ENCODE measurements around the gene RDH14.

RDH14 gene

DNA sequence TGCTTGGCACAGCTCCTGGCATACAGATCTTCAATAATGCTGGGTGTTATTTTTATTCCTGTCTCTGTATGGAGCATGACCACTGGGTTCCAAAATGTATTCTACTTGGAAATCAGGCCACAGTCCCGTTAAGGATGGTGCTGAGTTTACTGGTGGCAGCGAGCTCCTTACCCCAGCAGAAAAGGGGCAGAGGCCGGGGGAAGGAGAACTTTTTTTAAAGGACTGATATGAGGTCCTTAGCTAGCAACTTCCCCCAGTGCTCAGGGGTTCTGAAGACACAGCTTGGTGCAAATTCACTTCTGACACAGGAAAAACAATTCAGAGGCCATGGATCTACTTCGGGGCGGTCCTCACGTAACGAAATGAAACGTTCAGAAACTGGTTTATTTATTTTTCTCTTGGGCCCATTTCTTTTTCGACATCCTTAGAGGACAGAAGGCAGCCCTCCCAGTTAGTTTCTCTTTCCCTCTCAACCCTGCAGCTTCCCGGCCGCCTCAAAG is 872 bp downstream of the RDH14 start:
- no peak for DNase-seq

DNA sequence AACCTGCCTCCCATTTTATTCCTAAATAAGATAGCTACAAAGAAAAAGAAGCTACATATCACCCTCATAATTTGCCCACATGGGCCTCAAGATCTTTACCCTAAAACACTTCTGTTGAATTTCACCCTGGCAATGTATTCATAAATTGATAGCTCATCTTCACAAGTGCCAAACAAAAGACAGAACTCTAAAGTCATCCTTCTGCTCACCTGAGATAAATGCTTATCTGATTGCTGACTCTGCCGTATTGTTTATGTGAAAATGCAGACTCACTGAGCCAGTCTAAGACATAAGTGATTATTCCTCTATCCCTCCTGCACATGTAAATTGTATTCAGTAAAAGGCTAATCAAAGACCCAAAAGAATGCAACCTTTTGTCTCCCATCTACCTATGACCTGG is 2.0 kb downstream of the RDH14 start:
- DNase-seq = no peak

DNA sequence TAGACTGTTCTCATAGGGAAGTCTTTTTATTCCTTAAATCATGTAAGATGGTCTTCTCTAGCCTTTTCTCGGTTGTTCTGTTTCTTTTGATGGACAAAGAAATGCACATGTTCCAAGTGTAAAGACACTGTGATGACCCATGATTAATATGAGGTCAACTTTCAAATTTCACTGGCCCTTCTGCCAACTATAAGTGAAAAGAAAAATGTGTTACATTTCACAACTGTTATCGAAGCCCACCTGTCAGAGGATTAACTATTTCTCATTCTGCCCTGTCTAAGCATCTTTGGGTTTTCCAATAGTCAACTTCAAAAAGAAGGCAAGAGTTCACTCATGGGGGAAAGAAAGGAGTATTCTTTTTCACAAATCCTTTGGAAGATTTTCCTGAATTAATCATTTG is 3.3 kb downstream of the RDH14 start:
- no peak for DNase-seq

DNA sequence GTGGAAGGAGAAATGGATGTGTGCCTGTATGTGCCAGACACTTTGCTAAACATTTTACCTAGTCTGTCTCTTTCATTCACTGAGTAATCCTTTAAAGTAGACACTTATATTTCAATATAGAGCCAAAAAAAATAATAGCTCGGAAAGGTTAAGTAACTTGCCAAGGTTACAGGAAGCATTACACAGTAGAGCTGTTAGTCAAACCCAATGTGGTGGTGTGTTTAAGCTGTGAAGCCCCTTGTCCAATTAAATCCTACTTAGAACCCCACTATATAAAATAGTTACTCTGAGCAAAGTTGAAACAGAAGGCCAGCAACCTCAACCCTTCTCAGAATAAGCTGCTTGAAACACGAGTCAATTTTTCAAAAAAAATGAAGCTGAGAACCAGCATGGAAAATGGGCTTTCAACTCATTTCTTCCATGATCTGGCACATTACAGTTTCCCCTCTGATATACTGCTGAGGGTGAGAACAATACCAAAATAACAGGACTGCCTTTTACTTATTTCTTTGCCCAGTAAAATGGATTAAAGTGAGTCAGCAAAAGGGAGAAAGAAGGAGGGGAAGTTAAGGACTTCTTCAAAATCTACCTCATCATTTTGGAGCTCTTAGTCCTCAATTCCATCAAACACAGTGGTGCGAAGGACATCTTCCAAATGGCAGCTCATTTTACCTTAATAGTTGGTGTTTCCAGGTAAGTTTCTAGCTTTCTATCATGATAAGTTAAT is 7.9 kb downstream of the RDH14 start:
- no peak for DNase-seq

DNA sequence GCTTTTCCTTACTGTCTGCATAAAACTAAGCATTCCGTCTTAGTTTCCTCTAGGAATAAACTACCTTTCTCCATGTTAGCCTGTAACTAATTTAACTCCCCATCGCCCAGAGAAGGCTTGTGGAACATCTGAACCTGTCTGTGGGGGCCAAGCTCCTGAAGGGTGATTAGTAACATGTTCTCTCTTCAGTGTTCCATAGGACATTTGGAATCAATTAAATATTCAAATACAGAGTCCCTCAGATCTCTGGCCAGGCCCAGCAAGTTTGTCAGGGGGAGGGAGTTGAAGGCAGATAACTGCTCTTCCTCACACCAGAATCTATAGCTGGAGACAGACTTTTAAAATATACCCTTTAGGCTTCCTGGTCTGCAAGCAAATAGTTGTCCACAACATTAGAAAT is 8.8 kb downstream of the RDH14 start:
- no peak for DNase-seq

DNA sequence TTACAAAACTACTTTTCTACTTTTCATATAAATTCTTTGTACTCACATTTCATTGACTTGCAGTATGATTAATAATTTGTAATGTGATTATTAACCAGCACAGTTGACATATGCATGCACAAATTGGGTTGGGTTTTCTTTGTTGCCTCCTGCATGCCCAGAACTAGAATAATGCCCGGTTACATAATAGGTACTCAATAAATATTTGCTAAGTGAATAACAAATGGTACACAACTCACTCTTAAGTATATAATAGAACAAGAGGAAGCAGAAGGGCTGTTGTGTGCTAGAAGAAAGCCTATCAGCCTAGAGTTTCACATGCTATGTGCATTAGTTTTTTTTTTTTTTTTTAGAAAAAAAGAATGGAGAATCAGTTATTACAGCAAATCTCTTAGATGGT is 9.3 kb downstream of the RDH14 start:
- DNase-seq = no peak

DNA sequence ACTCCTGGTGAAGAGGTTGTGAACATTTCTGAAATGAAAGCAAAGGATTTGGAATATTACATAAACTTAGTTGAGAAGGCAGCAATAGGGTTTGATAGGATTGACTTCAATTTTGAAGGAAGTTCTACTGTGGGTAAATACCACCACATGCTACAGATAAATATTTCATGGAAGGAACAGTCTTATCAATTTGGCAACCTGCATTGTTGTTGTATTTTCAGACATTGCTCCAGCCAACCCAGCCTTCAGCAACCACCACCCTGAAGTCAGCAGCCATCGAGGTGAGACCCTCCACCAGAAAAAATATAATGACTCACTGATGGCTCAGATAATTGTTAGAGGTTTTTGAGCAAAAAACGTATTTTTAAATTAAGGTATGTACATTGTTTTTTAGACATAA is 10.0 kb downstream of the RDH14 start:
- no peak for DNase-seq

DNA sequence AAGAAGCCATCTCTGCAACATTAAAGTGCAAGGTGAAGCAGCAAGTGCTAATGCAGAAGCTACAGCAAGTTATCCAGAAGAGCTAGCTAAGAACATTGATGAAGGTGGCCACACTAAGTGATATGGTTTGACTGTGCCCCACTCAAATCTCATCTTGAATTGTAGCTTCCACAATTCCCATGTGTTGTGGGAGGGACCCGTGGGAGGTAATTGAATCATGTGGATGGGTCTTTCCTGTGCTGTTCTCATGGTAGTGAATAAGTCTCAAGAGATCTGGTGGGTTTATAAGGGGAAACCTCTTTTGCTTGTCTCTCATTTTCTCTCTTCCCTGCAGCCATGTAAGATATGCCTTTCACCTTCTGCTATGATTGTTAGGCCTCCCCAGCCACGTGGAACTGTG is 11.4 kb downstream of the RDH14 start:
- no peak for DNase-seq

DNA sequence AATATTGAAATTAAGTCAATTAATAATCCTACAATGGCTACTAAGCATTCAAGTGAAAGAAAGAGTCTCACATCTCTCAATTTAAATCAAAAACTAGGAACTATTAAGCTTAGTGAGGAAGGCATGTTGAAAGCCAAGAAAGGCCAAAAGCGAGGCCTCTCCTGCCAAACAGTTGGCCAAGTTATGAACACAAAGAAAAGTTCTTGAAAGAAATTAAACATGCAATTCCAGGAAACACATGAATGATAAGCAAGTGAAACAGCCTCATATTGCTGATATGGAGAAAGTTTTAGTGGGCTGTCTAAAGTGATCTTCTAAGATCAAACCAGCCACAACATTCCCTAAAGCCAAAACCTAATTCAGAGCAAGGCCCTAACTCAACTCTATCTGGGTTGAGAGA is 11.8 kb downstream of the RDH14 start:
- no peak for DNase-seq

DNA sequence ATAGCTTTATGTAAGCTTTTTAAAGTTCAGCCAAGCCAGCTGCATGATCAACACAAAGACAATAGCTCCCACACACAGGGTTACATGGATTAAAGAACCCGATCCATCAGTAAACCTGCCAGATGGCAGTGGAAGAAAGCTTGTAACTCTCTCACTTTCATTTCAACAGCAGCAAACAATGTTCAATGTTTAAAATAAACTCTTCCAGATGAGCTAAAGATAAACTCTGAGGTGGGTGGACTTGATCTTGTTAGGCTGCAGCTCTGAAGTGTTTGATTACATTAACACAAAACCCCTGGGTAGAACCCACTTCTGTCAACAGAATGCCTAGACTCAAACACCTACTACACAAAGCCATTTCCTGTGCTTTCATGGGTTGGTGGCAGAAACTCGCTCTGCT is 13.9 kb downstream of the RDH14 start:
- DNase-seq = no peak

DNA sequence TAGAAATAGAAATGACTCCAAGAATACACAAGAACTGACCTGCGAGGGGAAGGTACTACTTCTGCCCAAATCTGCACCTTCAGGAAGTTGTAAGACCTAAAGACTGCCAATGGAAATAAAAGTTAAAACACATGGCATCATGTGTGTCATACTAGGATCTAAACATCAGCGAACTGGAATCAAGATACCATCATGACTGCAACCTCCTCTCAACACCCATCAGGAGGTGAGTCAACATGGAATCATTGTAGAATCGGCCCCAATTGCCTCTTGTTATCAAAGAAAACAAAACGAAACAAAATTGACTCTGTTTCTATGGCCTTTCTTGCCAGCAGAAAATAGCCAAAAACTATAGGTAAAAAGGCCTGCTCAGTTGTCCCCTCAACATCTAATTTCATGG is 15.1 kb downstream of the RDH14 start:
- peak; percentile 8 for DNase-seq

DNA sequence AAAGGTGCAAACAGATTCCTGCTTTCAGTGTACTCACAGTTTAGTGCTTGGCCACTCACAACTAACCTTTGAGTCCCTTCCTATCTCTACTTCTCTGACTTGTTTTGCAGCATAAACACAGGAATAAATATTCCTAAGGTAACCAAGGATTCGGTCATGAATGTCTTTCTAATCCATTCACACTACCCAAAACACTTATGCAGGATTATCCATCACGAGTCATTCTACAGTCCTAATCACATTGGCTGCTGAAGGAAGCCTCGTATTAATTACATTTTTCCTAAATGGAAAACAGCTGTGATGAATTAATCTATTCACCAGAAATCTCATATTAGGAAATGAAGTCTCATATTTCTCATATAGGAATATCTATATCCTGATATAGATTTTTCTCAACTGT is 16.3 kb downstream of the RDH14 start:
- no peak for DNase-seq

DNA sequence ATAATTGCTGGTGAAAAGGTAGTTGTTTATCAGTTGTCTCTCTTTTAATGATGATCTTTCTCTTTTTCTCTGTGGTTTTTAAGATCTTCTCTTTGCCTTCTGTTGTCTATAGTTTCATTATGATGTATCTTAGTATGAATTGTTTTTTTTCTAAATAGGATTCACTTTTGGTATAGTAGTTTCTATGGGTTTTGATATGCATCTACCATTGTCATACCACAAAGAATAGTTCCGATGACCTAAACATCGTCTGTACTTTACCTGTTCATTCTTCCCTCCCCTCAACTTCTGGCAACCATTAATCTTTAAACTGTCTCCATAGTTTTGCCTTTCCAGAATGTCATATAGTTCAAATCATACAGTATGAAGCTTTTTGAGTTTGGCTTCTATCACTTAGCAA is 19.6 kb downstream of the RDH14 start:
- DNase-seq = no peak

DNA sequence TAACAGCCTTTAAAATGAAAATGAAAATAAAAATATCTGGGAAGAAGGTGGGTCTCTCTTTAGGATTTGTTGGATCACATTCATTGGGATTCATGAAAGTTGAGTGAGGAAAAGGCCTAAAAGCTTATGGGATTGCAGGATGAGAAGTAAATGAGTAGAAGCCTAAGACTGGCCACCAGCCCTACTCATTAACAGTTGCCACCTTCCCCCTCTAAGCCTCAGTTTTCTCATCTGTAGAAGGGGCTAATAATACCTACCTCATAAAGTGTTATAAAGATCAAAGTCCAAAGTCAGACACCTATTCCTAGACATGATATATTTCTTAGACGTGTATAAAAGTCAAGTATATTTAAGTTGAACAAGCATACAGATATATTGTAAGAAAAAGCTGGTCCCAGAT is 23.8 kb downstream of the RDH14 start:
- DNase-seq = no peak

DNA sequence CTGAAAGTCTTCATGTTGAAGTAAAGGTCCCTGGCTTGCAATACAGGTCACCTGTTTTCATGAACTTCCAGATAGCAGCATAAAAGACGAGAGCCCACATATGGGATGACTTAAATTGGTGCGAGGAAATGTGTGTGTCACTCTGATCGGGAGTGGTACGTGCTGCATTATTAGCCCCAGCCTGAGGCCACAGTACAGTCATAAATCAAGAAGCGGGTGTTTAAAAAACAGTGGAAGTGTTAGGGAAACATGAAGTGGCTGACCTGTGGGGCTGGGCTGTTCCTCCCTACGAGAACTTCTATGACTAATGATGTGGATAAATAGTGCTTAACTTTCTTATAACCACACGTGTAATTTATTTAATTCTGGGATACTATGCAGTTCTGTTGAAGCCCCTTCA is 24.4 kb downstream of the RDH14 start:
- DNase-seq = no peak

DNA sequence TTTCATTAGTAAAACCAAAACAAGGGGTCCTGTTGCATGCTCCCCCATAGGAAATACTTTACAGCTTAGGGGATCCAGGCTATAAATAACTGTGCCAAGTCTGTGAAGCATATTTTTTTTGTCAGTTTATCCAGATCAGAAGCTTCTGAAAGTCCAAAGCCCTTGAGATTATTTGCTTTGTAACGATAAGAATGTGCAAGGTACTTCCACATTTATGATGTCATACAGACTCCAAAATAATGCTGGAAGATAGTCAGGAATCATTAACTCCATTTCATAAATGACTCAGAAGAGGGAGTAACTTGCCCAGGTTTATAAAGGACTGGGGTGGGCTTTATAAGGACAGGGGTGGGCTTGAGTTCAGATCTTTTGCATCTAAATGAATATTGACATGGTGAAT is 29.3 kb downstream of the RDH14 start:
- DNase-seq = no peak

DNA sequence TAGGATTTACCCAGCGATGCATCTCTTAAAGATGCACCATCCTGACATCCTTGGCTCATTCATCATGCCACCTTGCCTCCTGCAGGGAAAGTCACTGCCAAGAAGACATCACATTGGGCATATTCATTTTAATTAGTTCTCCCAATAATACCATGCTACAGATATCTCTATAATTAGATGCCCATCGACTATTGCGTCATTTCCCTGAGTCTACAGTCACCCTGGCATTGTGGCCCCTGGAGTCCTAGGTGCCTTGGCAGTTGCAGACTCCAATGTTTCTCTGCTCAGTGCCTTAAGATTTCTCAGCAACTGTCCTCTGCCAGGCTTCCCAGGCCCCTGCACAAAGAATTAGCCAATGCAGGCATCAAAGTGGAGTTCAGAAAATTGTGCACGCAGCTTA is 32.6 kb downstream of the RDH14 start:
- no peak for DNase-seq

DNA sequence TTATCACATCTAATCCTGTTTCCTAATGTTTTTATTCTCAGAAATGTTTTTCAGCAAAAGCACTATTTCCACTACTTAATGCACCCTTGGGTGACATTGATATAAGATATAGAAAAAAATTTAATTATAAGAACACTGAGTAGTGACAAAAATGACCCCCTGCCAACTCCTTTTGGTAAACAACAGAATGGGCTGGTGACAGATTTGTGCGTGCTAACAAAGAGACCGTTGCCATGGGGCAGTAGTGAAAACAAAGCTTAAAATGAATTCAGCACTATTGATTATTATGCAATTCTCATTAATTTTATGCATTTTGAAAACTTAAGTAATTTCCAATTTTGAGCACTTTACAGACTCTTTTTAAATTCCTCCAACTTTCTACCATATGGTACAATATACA is 33.1 kb downstream of the RDH14 start:
- DNase-seq = no peak

DNA sequence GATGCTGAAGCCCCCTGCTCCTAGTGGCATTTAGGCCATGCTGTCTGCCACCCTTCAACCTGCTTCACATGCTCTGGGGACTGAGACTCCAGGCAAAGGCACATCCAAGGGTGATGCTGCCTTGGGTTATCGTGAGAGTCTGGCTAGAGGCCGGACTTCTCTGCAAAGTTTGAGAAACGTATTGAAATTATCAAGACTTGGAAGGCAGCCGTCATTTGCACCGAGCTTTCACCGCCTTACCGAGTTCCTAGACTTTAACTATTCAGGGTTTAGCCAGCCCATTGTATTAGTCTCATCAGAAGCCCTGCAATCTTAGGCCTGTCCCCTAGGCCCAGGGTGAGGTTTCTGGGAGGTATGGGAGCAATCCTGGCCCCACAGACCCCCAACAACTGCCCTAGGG is 34.0 kb downstream of the RDH14 start:
- DNase-seq = no peak

DNA sequence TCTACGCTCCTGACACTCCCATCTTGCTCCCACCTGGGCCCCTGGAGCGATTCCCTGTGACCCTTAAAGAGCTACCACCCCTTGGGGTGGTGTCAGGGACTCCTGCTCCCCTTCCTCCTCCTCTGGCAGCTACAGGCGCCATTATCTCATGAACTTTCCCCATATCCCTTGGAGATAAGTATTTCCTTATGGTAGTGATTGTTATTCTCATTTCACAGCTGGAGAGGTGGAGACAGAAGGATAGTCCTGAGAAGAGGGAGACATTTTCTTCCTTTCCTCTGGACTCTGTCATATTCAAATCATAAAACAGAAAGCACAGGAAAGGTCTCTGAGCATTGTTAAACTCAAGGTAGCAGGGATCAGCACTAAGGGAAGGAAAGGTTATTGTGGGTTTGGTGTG is 34.6 kb downstream of the RDH14 start:
- DNase-seq = no peak

DNA sequence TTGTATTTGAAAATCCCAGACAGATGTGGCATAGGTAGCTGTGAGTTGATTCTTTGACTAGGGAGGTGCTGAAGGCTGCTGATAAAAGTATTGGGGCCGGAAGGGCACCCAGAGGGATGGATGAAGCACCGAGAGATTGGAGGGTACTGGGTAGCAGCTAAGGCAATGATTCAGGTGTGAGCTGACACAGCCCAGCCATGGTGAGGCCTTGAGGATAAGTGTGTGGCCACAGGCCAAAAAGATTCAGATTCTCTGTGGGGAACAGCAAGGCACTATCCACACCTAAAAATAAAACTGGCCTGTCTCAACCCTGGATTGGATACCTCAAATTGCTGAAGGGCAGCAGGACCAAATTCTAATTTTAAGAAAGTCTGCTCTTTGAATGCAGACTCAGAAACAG is 35.2 kb downstream of the RDH14 start:
- DNase-seq = no peak

DNA sequence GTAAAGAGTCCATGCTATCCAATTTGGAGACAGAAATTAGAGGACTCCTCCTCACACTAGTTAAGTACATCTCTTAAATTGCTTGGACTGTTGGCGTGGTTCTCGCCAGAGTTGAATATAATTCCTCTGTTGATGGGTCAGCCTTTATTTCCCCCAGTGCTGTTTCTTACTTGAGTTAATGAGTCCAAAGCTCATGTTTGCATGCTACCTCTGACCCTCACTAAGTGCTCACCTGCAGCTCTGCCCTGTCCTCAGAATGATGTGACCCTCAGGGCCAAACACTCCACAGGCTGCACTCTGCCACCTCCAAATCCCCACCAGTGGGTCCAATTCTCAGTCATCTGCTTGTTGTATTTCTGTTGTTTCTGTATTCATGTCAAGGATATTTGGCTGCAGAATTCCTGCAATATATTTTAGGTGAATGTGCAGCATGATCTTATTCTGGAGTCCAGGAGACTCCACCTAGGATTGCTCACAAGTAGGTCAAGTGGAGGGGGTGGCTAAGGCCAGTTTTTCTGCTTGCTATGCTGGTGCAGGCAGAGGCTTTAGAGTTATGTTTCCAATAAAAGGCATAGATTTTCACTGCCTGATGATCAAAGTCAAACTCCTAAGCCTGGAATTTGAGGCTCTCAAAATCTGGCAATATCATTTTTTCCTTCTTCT is 37.8 kb downstream of the RDH14 start:
- DNase-seq = no peak

DNA sequence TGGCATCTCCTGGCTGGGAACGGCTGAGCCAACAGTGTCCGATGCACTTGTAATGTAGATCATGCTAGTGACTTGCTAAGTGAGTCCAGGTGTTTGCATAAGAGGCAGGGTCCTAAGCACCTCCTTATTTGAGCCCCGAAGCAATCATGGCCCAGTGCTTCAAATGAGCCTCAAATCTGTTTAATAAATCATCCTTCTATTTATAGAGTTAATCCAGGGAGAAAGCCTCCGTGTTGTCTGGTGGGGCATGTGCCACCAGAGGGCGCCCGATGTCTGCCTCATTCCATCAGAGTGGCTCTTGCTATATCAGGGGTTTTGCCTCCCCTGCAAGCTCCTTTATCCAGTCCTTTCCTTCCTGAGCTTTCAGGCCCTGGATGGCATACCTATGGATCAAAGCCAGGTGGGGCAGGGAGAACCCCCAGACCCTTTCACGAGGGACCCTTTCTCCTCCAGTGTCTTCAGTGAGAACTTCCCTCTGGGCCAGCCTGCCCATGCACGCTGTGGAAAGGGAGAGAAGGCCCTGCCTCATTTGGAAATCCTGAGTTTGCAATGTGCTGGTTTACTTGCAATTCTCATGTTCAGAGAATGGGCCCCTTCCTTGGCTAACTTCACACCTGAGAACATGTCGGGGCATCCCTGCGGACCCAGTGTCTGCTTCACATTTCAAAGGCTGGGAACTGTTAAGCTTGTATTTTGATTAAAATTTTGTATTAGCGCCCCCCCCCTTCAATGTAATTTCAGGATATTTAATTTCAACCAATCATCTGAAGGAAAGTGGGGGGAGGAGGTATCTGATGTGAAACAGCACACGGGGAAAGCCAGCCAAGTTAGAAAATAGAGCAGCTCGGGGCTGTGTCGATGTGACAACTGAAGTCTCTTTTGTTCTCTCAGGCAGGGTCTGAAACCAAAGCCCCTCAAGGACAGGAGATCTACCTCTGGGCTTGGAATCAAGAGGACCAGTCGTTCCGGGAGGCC is 39.7 kb downstream of the RDH14 start:
- DNase-seq = peak; percentile 66
